Osteocyte (in vitro differentiated cells): Measurements from ENCODE around the gene SHMT2. TPM values are rescaled to one million over a fixed set of nuclear protein-coding genes. Genes with fewer than 3 reads are reported as not detected.
A peak's percentile ranks its signal among the peaks of the same experiment; 100 is the strongest.

ENCODE experiments used
- DNase-seq: peaks from one replicate; pipeline ENCODE4 v3.0.0; 2021; ENCODE audit warnings: mixed read lengths; ENCODE audit not compliant: unreplicated experiment; ENCODE audit errors: extremely low spot score
- H3K27ac Mint-ChIP-seq: one replicate; pipeline ENCODE4 v1.8.0; 2021; ENCODE audit warnings: mild to moderate bottlenecking, mixed read lengths; ENCODE audit not compliant: unreplicated experiment
- H3K27me3 Mint-ChIP-seq: one replicate; pipeline ENCODE4 v1.8.0; 2021; ENCODE audit warnings: mixed read lengths; ENCODE audit not compliant: unreplicated experiment
- H3K36me3 Mint-ChIP-seq: one replicate; pipeline ENCODE4 v1.8.0; 2021; ENCODE audit warnings: mixed read lengths; ENCODE audit not compliant: unreplicated experiment
- H3K4me1 Mint-ChIP-seq: one replicate; pipeline ENCODE4 v1.8.0; 2021; ENCODE audit warnings: mixed read lengths; ENCODE audit not compliant: unreplicated experiment
- H3K4me3 Mint-ChIP-seq: one replicate; pipeline ENCODE4 v1.8.0; 2021; ENCODE audit warnings: mild to moderate bottlenecking, moderate library complexity, mixed read lengths; ENCODE audit not compliant: unreplicated experiment
- H3K9me3 Mint-ChIP-seq: one replicate; pipeline ENCODE4 v1.8.0; 2021; ENCODE audit warnings: mixed read lengths; ENCODE audit not compliant: unreplicated experiment
- CTCF ChIP-seq: fragments of 200-600 bp; sonication (generic); IDR thresholded peaks from 2 replicates; pipeline ENCODE4 v1.5.0; 2021; ENCODE audit warnings: antibody characterized with exemption, mild to moderate bottlenecking, moderate library complexity
- total RNA-seq: library from RNA; stranded (reverse); gene quantifications from 2 replicates; pipeline ENCODE4 v1.2.1, GENCODE V29; 2021

The SHMT2 gene
- total RNA-seq, 1 donor from 2014 or later = 263 TPM

- TF ChIP-seq CTCF = peak; percentile 84
- H3K27me3 Mint-ChIP-seq = no peaks in the 10 kb centered on the region
- no peak overlapping the region for H3K4me3 Mint-ChIP-seq
- peaks cover 3% of the 10 kb centered on the region for H3K4me1 Mint-ChIP-seq
- DNase-seq = no peak
- H3K27ac Mint-ChIP-seq = peak overlapping the region; percentile 58
- peaks cover 48% of the 10 kb centered on the region for H3K36me3 Mint-ChIP-seq
- no peaks in the 10 kb centered on the region for H3K9me3 Mint-ChIP-seq
Measured at GRCh38 chr12:57182918-57183575, 46.5 kb upstream of the SHMT2 start.

GRCh38 chr12:57183939-57184725 is 45.4 kb upstream of the SHMT2 start:
- H3K27ac Mint-ChIP-seq = no peak overlapping the region
- H3K27me3 Mint-ChIP-seq = no peaks in the 10 kb centered on the region
- H3K4me1 Mint-ChIP-seq = peaks cover 3% of the 10 kb centered on the region
- H3K36me3 Mint-ChIP-seq = peaks cover 50% of the 10 kb centered on the region
- H3K4me3 Mint-ChIP-seq = no peak overlapping the region
- no peak for DNase-seq
- H3K9me3 Mint-ChIP-seq = no peaks in the 10 kb centered on the region
- no peak for TF ChIP-seq CTCF

GRCh38 chr12:57185403-57185802 is 44.1 kb upstream of the SHMT2 start:
- no peak for DNase-seq
- TF ChIP-seq CTCF = no peak
- Mint-ChIP-seq H3K36me3 (peaks cover 50% of the 10 kb centered on the region), H3K9me3 (no peaks in the 10 kb centered on the region), H3K27me3 (no peaks in the 10 kb centered on the region), H3K4me1 (peaks cover 3% of the 10 kb centered on the region), H3K27ac (no peak overlapping the region), H3K4me3 (no peak overlapping the region)

- H3K4me3 Mint-ChIP-seq = no peak overlapping the region
- no peak overlapping the region for H3K27ac Mint-ChIP-seq
- TF ChIP-seq CTCF = no peak
- no peak for DNase-seq
- no peaks in the 10 kb centered on the region for H3K9me3 Mint-ChIP-seq
- peaks cover 49% of the 10 kb centered on the region for H3K36me3 Mint-ChIP-seq
- no peaks in the 10 kb centered on the region for H3K27me3 Mint-ChIP-seq
- peaks cover 3% of the 10 kb centered on the region for H3K4me1 Mint-ChIP-seq
Measured at GRCh38 chr12:57185906-57186508, 43.5 kb upstream of the SHMT2 start.
